Panc1 (cell line): ENCODE data around the gene CFHR5.
"Not testable (repeated sequence)": the region's sequence is repeated elsewhere in the genome, so short reads cannot be mapped to it uniquely, and the experiment has no call there.

ENCODE experiments used
- POLR2AphosphoS5 ChIP-seq: IDR thresholded peaks from 2 replicates; pipeline ENCODE4 v1.6.1; 2012; ENCODE audit warnings: mild to moderate bottlenecking, low read depth, low read length, moderate library complexity
- SIN3A ChIP-seq: IDR thresholded peaks from 2 replicates; pipeline ENCODE4 v1.6.1; 2012; ENCODE audit warnings: low read depth, mild to moderate bottlenecking, low read length, moderate library complexity, borderline replicate concordance; ENCODE audit not compliant: insufficient read depth
- TCF7L2 ChIP-seq: IDR thresholded peaks from 2 replicates; pipeline ENCODE4 v1.6.1; 2011; ENCODE audit warnings: mild to moderate bottlenecking, low read depth, low read length, inconsistent platforms
- TF ChIP-seq, protein P1 (sequence below): fragments of 450-650 bp; IDR thresholded peaks from 2 replicates; pipeline ENCODE4 v1.5.1; 2017; ENCODE audit warnings: mild to moderate bottlenecking
- TF ChIP-seq, protein P2 (sequence below), 2 experiments: IDR thresholded peaks; 2 replicates each; pipeline ENCODE4 v1.6.1; 2011 to 2012; ENCODE audit warnings: low read depth in 2 of 2, control low read depth in 1 of 2, low read length in 1 of 2, mild to moderate bottlenecking in 1 of 2, moderate library complexity in 1 of 2; ENCODE audit not compliant: insufficient read depth in 1 of 2

DNA sequence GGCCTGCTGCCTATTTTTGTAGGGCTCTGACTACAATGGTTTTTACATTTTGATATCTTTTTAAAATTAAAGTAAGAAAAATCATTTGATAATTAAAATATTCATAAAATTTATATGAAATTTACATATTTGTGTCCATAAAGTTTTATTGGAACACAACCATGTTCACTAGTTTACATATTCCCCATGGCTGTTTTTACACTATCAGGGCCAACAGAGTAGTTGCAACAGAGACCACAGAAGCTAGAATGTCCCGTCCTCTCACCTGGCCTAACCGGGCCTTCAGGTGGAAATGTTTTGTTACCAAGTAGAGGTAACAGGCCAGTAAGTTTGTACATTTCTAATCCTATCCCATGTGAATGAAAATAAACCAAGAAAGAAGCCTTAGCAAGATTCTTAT, 44.5 kb upstream of the CFHR5 start:
- TF ChIP-seq, protein P1, sequence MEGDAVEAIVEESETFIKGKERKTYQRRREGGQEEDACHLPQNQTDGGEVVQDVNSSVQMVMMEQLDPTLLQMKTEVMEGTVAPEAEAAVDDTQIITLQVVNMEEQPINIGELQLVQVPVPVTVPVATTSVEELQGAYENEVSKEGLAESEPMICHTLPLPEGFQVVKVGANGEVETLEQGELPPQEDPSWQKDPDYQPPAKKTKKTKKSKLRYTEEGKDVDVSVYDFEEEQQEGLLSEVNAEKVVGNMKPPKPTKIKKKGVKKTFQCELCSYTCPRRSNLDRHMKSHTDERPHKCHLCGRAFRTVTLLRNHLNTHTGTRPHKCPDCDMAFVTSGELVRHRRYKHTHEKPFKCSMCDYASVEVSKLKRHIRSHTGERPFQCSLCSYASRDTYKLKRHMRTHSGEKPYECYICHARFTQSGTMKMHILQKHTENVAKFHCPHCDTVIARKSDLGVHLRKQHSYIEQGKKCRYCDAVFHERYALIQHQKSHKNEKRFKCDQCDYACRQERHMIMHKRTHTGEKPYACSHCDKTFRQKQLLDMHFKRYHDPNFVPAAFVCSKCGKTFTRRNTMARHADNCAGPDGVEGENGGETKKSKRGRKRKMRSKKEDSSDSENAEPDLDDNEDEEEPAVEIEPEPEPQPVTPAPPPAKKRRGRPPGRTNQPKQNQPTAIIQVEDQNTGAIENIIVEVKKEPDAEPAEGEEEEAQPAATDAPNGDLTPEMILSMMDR: not testable (repeated sequence)
- TF ChIP-seq POLR2AphosphoS5, TCF7L2, SIN3A: not testable (repeated sequence)
- TF ChIP-seq, protein P2, sequence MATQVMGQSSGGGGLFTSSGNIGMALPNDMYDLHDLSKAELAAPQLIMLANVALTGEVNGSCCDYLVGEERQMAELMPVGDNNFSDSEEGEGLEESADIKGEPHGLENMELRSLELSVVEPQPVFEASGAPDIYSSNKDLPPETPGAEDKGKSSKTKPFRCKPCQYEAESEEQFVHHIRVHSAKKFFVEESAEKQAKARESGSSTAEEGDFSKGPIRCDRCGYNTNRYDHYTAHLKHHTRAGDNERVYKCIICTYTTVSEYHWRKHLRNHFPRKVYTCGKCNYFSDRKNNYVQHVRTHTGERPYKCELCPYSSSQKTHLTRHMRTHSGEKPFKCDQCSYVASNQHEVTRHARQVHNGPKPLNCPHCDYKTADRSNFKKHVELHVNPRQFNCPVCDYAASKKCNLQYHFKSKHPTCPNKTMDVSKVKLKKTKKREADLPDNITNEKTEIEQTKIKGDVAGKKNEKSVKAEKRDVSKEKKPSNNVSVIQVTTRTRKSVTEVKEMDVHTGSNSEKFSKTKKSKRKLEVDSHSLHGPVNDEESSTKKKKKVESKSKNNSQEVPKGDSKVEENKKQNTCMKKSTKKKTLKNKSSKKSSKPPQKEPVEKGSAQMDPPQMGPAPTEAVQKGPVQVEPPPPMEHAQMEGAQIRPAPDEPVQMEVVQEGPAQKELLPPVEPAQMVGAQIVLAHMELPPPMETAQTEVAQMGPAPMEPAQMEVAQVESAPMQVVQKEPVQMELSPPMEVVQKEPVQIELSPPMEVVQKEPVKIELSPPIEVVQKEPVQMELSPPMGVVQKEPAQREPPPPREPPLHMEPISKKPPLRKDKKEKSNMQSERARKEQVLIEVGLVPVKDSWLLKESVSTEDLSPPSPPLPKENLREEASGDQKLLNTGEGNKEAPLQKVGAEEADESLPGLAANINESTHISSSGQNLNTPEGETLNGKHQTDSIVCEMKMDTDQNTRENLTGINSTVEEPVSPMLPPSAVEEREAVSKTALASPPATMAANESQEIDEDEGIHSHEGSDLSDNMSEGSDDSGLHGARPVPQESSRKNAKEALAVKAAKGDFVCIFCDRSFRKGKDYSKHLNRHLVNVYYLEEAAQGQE (IDR thresholded peaks at IDR 0.05; ENCODE audit: insufficient read depth in 1 of 2, low read depth in 2 of 2, low read length in 1 of 2): not testable (repeated sequence)
